CD4-positive, CD25-positive, alpha-beta regulatory T cell (primary cell): ENCODE data around the gene CCDC192. TPM values are rescaled to one million over a fixed set of nuclear protein-coding genes. Genes with fewer than 3 reads are reported as not detected.
A peak's percentile ranks its signal among the peaks of the same experiment; 100 is the strongest.

Experiments
- ATAC-seq, 2 donors: fragments of 150-1000 bp; cut with Tn5 transposase; one replicate each; pipeline ENCODE4 v1.10.0; 2021; ENCODE audit warnings: low read depth in 2 of 2, moderate number of reproducible peaks in 2 of 2, moderate library complexity in 1 of 2
- DNase-seq, 3 donors: peaks; one replicate each; pipeline versions ENCODE4 v3.0.0 to v3.0.0-alpha.2; 2012 to 2022; ENCODE audit warnings: mixed read lengths in 1 of 3
- H3K27ac ChIP-seq: one replicate; pipeline ENCODE4 v1.7.0; 2013; ENCODE audit warnings: mild to moderate bottlenecking, low read length; ENCODE audit not compliant: insufficient read depth, poor library complexity, severe bottlenecking
- H3K27me3 ChIP-seq: one replicate; pipeline ENCODE4 v1.7.0; 2013; ENCODE audit warnings: low read length; ENCODE audit not compliant: control insufficient read depth, insufficient read depth
- H3K36me3 ChIP-seq: one replicate; pipeline ENCODE4 v1.7.0; 2013; ENCODE audit warnings: mild to moderate bottlenecking, low read length, moderate library complexity; ENCODE audit not compliant: control insufficient read depth, insufficient read depth
- H3K4me1 ChIP-seq: 2 replicates; pipeline ENCODE4 v1.7.0; 2013; ENCODE audit warnings: mild to moderate bottlenecking, low read length; ENCODE audit not compliant: insufficient read depth, control insufficient read depth, poor library complexity, severe bottlenecking
- H3K4me3 ChIP-seq: one replicate; pipeline ENCODE4 v1.7.0; 2013; ENCODE audit warnings: low read depth, mild to moderate bottlenecking, low read length, moderate library complexity
- H3K9me3 ChIP-seq, 2 experiments: 1 replicate in 1 of 2; 2 replicates in 1 of 2; pipeline ENCODE4 v1.7.0; 2013; ENCODE audit warnings: low read length in 2 of 2, mild to moderate bottlenecking in 1 of 2, moderate library complexity in 1 of 2; ENCODE audit not compliant: control insufficient read depth in 2 of 2
- H3K27ac Mint-ChIP-seq, 3 donors: one replicate each; pipeline ENCODE4 v1.8.0; 2020 to 2022; ENCODE audit warnings: mild to moderate bottlenecking in 3 of 3, mixed read lengths in 3 of 3, moderate library complexity in 2 of 3
- H3K27me3 Mint-ChIP-seq: one replicate; pipeline ENCODE4 v1.8.0; 2022; ENCODE audit warnings: mild to moderate bottlenecking, mixed read lengths
- H3K36me3 Mint-ChIP-seq: one replicate; pipeline ENCODE4 v1.8.0; 2020; ENCODE audit warnings: mixed read lengths
- H3K4me1 Mint-ChIP-seq, 4 donors: one replicate each; pipeline ENCODE4 v1.8.0; 2020 to 2022; ENCODE audit warnings: mixed read lengths in 4 of 4, mild to moderate bottlenecking in 1 of 4
- H3K4me3 Mint-ChIP-seq, 4 donors: one replicate each; pipeline ENCODE4 v1.8.0; 2020 to 2022; ENCODE audit warnings: mild to moderate bottlenecking in 4 of 4, mixed read lengths in 4 of 4, moderate library complexity in 3 of 4
- H3K9me3 Mint-ChIP-seq, 7 donors: one replicate each; pipeline ENCODE4 v1.8.0; 2020 to 2022; ENCODE audit warnings: mixed read lengths in 7 of 7, mild to moderate bottlenecking in 3 of 7, moderate library complexity in 2 of 7
- polyA plus RNA-seq, 4 donors: library from polyadenylated mRNA; unstranded; fragments of 300-500 nt; fragmentation: Illumina TruSeq; gene quantifications; one replicate each; pipeline ENCODE4 v1.2.3, GENCODE V29; 2021
- total RNA-seq: library from RNA; stranded (reverse); gene quantifications from one replicate; pipeline ENCODE4 v1.2.3, GENCODE V29; 2022

The CCDC192 gene
- total and polyA plus RNA-seq, 5 donors from 2014 or later, result 0.37 TPM; not detected in 4

DNA sequence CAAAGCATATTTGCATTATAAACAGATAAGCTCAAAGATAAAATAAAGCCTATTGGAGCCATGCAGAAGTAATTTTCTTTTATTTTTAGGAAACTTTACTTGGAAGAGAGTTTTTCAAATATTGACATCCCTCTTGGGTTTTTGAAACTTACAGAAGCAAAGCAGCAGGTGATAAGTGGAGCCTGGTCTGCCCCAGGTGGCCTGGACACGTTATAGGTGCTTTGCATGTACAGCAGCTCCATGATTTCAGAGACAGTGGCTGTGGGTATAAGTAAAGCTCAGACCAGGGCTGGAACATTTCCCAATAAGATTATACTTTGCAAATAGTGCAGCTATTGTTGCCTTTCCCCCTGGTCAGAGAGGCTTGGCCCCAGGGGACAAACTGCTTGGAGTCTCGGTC, 51.5 kb downstream of the CCDC192 start:
- no peaks in the 10 kb centered on the region for H3K27me3 Mint-ChIP-seq
- Histone ChIP-seq H3K36me3 (no peaks in the 10 kb centered on the region), H3K9me3 (no peaks in the 10 kb centered on the region), H3K4me1 (no peaks in the 10 kb centered on the region), H3K27me3 (no peaks in the 10 kb centered on the region), H3K4me3 (no peak overlapping the region), H3K27ac (no peak overlapping the region)
- DNase-seq (no peak), ATAC-seq (no peak)
- H3K36me3 Mint-ChIP-seq, result no peaks in the 10 kb centered on the region
- H3K9me3 Mint-ChIP-seq, result peaks cover 0 to 2% (median 0%) of the 10 kb centered on the region in 7 donors
- H3K4me3 Mint-ChIP-seq, result no peak overlapping the region
- H3K27ac Mint-ChIP-seq, result no peak overlapping the region
- H3K4me1 Mint-ChIP-seq, result no peaks in the 10 kb centered on the region

DNA sequence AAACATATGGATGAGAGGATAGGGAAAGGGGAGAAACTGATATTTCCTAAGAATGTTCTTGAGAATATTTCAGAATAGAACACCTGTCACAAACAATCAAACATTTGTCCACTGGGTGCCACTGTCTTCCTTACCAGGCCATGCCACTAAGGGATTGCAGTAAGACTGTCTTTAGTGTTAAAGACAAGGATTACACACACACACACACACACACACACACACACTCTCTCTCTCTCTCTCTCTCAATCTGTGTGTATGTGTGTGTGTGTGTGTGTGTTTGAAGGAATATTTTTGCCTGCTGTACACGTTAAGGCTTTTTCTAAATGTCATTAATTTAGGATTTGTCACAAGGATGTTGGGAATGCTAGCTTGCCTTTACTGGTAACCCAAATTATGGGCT, 54.4 kb downstream of the CCDC192 start:
- no peak overlapping the region for H3K27ac ChIP-seq
- no peaks in the 10 kb centered on the region for H3K4me1 ChIP-seq
- DNase-seq (peak in 1 of 3 donors; percentile 17), ATAC-seq (no peak)
- Mint-ChIP-seq H3K4me3 (no peak overlapping the region), H3K4me1 (no peaks in the 10 kb centered on the region), H3K27me3 (no peaks in the 10 kb centered on the region), H3K9me3 (peaks cover 0 to 2% (median 0%) of the 10 kb centered on the region in 7 donors), H3K36me3 (no peaks in the 10 kb centered on the region), H3K27ac (no peak overlapping the region)
- no peaks in the 10 kb centered on the region for H3K36me3 ChIP-seq
- no peak overlapping the region for H3K4me3 ChIP-seq
- no peaks in the 10 kb centered on the region for H3K27me3 ChIP-seq
- H3K9me3 ChIP-seq, result no peaks in the 10 kb centered on the region

DNA sequence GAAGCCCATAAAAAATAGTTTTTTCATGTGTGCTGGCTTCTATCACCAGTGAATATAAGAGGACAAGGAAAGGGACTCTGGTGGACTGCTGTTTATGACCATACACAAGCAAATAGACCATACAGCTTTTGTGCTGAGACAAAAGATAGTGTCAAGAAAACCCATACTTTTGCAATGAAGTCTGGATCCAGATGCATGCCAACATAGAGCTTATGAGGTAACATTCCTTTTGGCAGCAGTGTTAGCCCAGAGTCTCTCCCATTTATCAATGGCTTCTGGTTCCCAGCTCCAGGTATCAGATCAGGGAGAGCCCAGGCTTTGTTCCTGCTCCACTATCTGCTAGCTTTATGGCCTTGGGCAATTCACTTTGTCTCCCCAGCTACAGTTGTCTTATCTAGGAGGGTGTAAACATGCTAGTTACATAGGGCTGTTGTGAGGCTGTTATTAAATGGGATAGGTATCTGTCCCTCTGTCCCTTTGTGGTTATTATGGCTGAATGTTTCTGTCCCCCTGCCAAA, 55.6 kb downstream of the CCDC192 start:
- no peaks in the 10 kb centered on the region for H3K4me1 ChIP-seq
- ATAC-seq (no peak), DNase-seq (no peak)
- H3K4me3 Mint-ChIP-seq, result no peak overlapping the region
- no peaks in the 10 kb centered on the region for H3K27me3 ChIP-seq
- H3K9me3 ChIP-seq, result no peaks in the 10 kb centered on the region
- no peaks in the 10 kb centered on the region for H3K4me1 Mint-ChIP-seq
- peaks cover 0 to 2% (median 0%) of the 10 kb centered on the region in 7 donors for H3K9me3 Mint-ChIP-seq
- no peaks in the 10 kb centered on the region for H3K36me3 Mint-ChIP-seq
- H3K27ac ChIP-seq, result no peak overlapping the region
- H3K27me3 Mint-ChIP-seq, result no peaks in the 10 kb centered on the region
- no peak overlapping the region for H3K27ac Mint-ChIP-seq
- H3K4me3 ChIP-seq, result no peak overlapping the region
- no peaks in the 10 kb centered on the region for H3K36me3 ChIP-seq

DNA sequence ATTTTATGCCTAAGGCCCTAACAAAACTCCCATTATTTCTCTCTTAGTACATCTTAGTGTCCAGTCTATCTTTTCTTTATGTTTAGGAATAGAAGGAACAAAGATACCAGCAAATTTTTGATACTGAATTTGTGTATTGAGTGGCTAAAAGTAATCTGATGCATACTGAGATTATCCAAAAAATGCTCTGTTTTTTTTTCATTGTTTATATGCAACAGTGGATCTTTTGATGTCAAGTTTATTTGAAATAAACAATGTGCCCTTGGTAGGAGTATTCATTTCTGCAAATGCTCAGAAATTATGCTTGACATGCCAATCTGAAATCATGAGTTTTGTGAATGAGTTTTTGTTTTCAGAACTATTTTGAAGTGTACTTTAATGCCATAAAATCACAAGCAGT, 58.7 kb downstream of the CCDC192 start:
- Histone ChIP-seq H3K36me3 (no peaks in the 10 kb centered on the region), H3K27me3 (peaks cover 4% of the 10 kb centered on the region), H3K4me1 (no peaks in the 10 kb centered on the region), H3K27ac (no peak overlapping the region), H3K4me3 (no peak overlapping the region), H3K9me3 (no peaks in the 10 kb centered on the region)
- H3K27ac Mint-ChIP-seq, result no peak overlapping the region
- H3K36me3 Mint-ChIP-seq, result no peaks in the 10 kb centered on the region
- no peak overlapping the region for H3K4me3 Mint-ChIP-seq
- H3K9me3 Mint-ChIP-seq, result peaks cover 0 to 2% (median 0%) of the 10 kb centered on the region in 7 donors
- no peaks in the 10 kb centered on the region for H3K27me3 Mint-ChIP-seq
- ATAC-seq (no peak), DNase-seq (no peak)
- no peaks in the 10 kb centered on the region for H3K4me1 Mint-ChIP-seq

DNA sequence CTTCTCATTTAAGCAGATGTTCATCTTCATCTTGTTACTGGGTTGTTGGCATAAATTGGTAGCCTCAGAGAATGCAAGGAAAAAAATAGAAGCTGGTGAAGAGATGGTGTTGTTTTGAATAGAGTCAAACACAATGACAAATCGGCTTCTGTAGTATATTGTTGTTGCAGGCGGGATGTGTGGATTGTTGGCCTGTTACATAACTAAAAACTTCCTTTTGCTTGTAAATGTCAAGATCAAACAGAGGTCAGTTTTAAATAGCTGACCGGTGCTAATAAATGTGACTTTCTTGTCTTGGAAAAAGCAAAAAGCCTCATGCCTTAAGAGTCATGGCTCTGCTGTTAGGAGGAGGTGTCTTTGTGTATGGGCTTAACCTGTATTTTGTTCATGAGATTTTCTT, 59.2 kb downstream of the CCDC192 start:
- Mint-ChIP-seq H3K4me3 (no peak overlapping the region), H3K36me3 (no peaks in the 10 kb centered on the region), H3K27me3 (no peaks in the 10 kb centered on the region), H3K4me1 (no peaks in the 10 kb centered on the region), H3K9me3 (peaks cover 0 to 2% (median 0%) of the 10 kb centered on the region in 7 donors), H3K27ac (no peak overlapping the region)
- Histone ChIP-seq H3K4me1 (no peaks in the 10 kb centered on the region), H3K27ac (no peak overlapping the region), H3K4me3 (no peak overlapping the region), H3K36me3 (no peaks in the 10 kb centered on the region), H3K27me3 (peaks cover 4% of the 10 kb centered on the region), H3K9me3 (no peaks in the 10 kb centered on the region)
- ATAC-seq, result no peak
- no peak for DNase-seq

DNA sequence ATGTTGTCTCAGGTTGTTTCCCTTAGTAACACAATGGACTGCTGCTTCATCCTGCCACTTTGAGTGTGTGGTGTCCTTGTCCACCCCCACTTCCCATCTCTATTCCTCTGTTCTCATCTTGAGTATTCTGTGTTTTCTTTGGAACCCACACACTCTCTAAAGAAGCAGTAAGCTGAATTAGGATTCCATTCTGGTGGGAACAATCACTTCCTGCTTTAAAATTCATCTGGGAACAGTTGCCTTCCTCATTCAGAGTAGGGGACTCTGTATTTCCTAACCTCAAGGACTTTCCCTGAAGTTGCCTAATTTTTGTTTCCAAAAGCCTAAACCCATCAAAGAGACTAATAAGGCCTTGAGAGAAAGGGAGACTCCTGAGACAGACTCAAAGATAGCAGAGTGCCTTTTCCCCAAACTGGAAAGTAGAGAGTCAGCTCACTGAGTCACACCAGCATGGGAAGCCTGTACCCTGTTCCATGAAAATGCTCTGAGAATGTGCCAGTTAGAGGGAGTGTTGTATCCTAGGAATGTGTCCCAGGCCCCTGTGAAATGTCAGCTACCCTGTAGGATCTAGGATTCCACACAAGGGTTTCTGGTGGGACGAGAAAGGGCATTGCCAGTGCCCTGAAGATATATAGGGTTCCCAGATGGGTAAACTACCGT, 63.6 kb downstream of the CCDC192 start:
- Mint-ChIP-seq H3K4me3 (no peak overlapping the region), H3K4me1 (no peaks in the 10 kb centered on the region), H3K27ac (no peak overlapping the region), H3K36me3 (no peaks in the 10 kb centered on the region), H3K27me3 (peaks cover 4% of the 10 kb centered on the region), H3K9me3 (no peaks in the 10 kb centered on the region)
- H3K36me3 ChIP-seq, result no peaks in the 10 kb centered on the region
- DNase-seq (no peak), ATAC-seq (no peak)
- H3K4me3 ChIP-seq, result no peak overlapping the region
- H3K27me3 ChIP-seq, result peaks cover 4% of the 10 kb centered on the region
- H3K9me3 ChIP-seq, result no peaks in the 10 kb centered on the region
- H3K4me1 ChIP-seq, result no peaks in the 10 kb centered on the region
- H3K27ac ChIP-seq, result no peak overlapping the region

DNA sequence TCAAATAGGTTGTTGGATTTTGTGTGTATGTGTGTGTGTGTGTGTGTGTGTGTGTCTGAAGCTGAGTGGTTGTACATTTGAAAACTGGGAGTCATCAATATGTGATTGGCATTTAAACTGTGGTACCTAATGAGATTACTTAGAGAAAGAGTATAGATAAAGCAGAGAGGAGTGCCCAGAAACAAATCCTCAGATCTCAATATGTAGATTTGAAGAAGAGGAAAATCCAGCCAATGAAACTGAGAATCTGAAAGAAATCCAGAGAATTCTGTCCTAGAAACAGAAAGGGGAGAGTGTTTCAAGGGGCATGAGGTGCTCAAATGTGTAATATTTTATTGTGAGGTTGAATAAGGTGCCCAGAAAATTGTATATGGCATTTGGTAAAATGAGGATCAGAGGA, 66.2 kb downstream of the CCDC192 start:
- Mint-ChIP-seq H3K4me1 (no peaks in the 10 kb centered on the region), H3K4me3 (no peak overlapping the region), H3K27ac (no peak overlapping the region), H3K9me3 (peaks cover 0 to 2% (median 0%) of the 10 kb centered on the region in 7 donors), H3K27me3 (peaks cover 9% of the 10 kb centered on the region), H3K36me3 (no peaks in the 10 kb centered on the region)
- H3K4me1 ChIP-seq, result no peaks in the 10 kb centered on the region
- H3K27me3 ChIP-seq, result peaks cover 4% of the 10 kb centered on the region
- H3K27ac ChIP-seq, result no peak overlapping the region
- no peaks in the 10 kb centered on the region for H3K36me3 ChIP-seq
- DNase-seq (no peak), ATAC-seq (no peak)
- no peak overlapping the region for H3K4me3 ChIP-seq
- H3K9me3 ChIP-seq, result no peaks in the 10 kb centered on the region

DNA sequence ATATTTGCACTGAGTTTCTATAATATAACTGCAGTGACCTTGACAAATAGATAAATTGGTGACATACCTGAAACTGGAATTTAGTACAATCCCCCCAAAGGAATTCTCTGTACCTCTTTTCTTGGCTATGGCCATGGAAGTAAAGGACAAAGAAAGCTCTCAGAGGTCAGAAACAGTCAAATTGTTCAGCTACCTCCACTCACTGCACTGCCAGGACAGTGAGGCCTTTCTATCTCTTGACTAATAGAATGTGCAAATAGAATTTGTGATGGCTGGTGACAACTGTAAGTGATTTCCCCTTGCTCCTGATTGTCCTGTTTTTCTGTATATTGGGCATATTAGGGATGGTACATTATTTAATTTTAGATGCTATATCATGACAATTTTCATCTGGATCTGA, 67.1 kb downstream of the CCDC192 start:
- peaks cover 9% of the 10 kb centered on the region for H3K27me3 Mint-ChIP-seq
- Histone ChIP-seq H3K9me3 (no peaks in the 10 kb centered on the region), H3K27me3 (peaks cover 4% of the 10 kb centered on the region), H3K27ac (no peak overlapping the region), H3K4me1 (no peaks in the 10 kb centered on the region), H3K36me3 (no peaks in the 10 kb centered on the region), H3K4me3 (no peak overlapping the region)
- H3K36me3 Mint-ChIP-seq, result no peaks in the 10 kb centered on the region
- DNase-seq (no peak), ATAC-seq (no peak)
- no peak overlapping the region for H3K27ac Mint-ChIP-seq
- H3K9me3 Mint-ChIP-seq, result peaks cover 0 to 3% (median 0%) of the 10 kb centered on the region in 7 donors
- H3K4me3 Mint-ChIP-seq, result no peak overlapping the region
- no peaks in the 10 kb centered on the region for H3K4me1 Mint-ChIP-seq
